Measurements from ENCODE around the gene OR51B2.
A peak's percentile ranks its signal among the peaks of the same experiment; 100 is the strongest.
"Not testable (repeated sequence)": the region's sequence is repeated elsewhere in the genome, so short reads cannot be mapped to it uniquely, and the experiment has no call there.

OR51B2 gene, protein sequence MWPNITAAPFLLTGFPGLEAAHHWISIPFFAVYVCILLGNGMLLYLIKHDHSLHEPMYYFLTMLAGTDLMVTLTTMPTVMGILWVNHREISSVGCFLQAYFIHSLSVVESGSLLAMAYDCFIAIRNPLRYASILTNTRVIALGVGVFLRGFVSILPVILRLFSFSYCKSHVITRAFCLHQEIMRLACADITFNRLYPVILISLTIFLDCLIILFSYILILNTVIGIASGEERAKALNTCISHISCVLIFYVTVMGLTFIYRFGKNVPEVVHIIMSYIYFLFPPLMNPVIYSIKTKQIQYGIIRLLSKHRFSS

DNA sequence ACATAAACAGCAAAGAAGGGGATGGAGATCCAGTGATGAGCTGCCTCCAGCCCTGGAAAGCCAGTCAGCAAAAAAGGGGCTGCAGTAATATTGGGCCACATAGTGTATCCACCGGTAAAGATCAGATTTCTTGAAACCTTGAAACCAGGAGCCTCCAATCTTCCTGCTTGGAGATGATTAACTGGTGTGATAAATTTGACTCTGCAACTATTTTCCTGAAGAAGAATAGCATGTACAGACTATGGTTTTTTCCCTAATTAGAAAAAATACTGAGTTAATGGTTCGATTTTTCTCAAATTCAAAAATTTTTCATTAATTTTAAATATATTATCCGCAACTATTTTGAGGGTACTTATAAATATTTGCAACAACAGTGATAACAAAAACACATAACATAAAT, at the start of gene OR51B2:
Gene OR51B2 (minus strand): TSS at position 101 of the 400 bp plus-strand sequence. CDS start 0 bp downstream, at position 101.
- no peak for DNase-seq

DNA sequence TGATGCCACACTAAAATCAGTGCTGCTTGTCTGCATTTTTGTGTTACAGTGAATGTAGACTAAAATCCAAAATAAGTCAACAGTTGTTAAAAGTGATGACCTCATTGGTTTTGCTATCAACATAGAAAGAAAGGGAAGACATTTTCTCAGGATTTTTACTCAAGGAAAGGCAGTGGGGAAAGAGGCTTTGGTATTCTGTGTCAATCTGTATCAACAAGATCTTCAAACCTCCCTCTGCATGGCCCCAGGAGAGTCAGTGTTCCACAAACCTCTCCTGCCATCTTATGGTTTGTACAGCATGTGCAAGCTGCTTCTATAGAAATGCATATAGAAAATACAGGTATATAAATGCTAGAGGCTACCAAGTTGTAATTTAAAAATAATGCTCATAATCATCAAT, 45.7 kb upstream of the OR51B2 start:
- DNase-seq: peak; percentile 51

DNA sequence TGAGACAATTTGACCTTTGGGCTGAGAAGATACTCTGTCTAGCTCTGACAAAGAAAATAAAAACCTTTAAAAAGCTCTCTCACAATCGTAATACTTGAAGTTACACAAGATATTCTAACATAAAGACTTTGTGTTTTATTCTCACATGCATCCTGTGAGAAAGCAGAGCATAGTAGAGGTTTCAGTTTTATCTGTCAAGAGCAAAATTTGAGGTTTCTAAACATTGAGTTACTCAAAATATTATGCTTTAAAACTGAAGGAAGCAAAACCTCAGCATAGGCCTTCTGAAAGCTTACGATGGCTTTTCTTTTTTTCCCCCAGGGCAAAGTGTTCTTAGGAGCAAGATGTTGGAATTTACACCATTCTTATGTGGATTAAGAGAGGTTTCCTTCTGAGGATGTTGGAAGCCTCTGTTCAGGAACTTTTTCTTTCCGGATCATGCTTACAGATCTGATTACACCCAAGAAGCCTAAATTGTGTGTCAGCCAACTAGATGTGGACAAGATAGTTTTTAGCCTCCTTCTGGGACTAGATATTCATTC, 44.5 kb upstream of the OR51B2 start:
- no peak for DNase-seq

DNA sequence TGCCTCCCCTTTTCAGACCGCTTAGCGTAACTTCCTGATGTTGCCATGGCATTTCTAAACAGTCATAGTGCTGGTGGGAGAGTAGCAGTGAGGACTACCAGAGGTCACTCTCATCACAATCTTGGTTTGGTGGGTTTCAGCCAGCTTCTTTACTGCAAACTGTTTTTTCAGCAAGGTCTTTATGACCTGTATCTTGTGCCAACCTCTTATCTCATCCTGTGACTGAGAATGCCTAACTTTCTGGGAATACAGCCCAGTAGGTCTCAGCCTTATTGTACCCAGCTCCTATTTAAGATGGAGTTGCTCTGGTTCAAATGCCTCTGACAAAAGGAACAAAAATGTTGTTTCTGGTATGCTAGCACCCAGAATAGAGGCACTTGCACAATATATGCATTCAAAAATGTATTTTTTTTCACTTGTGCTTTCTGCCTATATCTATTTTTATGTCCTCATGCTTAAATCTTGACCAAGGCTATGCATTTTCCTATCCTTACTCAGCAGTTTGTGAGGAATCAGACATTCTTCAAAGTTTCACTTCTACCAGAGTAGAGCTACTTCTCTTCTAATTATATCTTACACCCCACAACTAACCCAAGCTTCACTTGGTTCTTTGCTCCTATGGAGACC, 43.5 kb upstream of the OR51B2 start:
- DNase-seq: no peak

DNA sequence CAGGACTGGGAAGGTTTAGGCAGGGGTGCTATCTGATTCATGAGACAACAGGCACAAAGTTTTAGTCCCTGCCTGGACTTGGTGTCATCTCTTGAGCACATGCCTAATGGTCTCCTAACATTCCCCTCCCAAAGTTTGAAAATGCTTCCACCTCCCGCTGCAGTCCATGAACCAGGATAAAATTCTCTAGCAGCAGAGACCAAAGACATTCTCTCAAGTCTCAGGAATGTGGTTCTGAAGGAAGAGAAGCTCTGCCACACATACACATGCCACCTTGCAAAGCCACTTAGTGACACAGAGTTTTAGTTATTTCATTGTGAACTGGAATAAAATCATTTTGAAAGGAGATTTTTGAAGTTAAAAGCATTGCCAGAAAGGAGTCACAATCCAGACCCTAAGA, 42.8 kb upstream of the OR51B2 start:
- no peak for DNase-seq

DNA sequence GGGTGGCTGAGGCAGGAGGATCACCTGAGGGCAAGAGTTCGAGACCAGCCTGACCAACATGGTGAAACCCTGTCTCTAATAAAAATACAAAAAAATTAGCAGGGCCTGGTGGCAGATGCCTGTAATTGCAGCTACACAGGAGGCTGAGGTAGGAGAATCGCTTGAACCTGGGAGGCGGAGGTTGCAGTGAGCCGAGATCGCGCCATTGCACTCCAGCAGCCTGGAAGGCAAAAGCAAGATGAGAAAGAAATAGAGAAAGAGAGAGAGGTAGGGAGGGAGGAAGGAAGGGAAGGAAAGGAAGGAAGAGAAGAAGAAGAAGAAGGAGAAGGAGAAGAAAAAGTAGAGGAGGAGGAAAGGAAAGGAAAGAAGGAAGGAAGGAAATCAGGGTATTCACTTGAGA, 42.3 kb upstream of the OR51B2 start:
- not testable (repeated sequence) for DNase-seq

DNA sequence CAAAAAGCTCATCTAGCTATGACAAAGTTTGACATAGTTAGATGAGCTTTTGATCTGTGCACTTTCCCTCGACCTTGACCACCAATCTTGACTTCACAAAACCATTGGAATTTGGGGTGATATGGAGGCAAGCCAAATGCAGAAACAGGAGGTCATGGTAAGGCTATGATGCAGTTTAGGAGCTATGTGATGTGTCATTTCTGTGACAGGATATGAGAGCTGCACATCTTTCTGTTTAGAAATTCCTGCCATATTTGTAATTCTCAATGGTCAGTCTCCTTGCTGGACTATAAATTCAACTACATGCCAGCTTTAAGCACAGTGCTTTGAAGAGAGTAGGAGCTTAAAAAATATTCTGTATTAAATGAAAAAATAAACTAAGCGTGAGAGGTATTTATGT, 40.1 kb upstream of the OR51B2 start:
- no peak for DNase-seq

DNA sequence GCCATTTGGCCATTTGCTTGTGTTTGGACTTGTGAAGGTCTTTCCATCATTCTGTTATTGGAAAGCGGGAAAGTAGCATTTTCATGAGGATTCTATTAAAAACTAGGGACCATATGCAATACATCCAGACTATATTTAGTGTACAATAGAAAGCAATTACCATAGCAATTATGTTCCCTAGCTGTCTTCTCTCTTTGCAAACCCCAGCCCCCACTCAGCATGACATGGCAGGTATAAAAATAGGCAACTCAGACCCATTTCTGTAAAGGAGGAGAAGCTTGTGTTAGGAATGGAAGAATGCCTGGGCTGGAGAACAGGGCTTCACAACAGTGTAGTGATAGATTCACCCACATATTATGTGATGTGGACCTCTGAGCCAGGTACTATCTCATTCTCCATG, 39.6 kb upstream of the OR51B2 start:
- no peak for DNase-seq

DNA sequence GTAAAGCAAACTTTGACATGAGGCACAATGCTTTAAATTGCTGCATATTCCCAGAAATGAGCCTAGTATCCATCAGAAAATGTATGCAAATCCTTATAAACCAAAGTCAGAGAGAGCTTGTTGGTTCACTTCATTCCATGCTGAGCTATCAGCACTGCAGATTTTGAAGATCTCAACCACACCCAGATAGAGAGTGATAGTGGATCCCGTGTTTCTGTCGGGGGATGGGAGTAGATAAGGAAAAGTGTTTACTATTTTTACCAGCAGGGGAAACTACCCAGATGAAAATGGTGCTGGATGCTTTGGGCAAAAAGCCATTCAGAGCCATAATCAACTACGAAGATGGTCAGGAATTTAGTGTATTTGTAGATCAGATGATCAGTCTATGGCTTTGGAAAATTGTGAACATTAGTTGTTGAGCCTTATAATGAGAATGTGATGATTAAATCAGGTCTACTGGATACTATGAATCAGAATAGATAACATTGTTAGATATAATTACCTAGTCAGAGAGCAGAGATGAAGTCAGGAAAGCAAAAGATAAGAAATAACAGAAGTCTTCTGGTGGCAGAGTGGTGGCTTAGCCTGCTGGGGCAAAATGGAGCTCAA, 38.0 kb upstream of the OR51B2 start:
- DNase-seq: no peak

DNA sequence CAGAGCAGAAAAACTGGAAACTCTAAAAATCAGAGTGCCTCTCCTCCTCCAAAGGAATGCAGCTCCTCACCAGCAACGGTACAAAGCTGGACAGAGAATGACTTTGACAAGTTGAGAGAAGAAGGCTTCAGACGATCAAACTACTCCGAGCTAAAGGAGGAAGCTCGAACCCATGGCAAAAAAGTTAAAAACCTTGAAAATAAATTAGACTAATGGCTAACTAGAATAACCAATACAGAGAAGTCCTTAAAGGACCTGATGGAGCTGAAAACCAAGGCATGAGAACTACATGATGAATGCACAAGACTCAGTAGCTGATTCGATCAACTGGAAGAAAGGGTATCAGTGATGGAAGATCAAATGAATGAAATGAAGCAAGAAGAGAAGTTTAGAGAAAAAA, 31.9 kb upstream of the OR51B2 start:
- DNase-seq: not testable (repeated sequence)

DNA sequence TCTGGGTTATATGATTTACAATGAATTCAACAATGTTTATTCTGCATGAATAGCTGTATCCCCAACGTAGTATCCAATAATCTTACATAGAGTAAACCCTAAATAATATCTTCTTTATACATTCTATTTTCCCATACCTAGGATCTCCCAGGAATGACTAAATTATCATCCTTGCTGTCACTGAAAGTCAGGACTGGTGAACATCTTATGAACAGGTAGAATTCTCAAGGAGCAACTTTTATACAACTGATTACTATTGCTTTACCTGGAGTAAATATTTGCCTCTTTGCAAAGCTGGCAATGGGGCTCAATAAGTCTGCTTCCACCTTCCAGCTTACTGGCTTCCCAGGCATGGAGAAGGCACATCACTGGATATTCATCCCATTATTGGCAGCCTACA, 27.1 kb upstream of the OR51B2 start, which contains the start of gene OR51B6:
Gene OR51B6 (plus strand): TSS at position 301 of the 400 bp plus-strand sequence. CDS start 0 bp downstream, at position 301.
- DNase-seq: no peak

DNA sequence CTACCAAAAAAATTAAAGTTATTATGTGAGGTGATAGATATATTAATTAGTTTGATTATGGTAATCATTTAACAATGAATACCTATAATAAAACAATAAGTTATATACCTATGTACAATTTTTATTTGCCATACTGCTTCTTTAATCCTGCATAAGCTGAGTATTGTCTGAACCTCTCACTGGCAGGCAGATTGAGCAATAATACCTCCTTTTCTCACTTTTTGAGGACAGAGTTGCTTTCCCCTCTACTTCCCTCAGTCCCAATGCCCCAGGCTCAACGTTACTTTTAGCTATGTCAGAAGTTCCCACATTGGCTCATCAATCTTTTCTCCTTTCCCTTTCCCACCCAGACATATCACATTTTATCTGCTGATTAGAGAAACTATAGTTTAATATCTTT, 25.5 kb upstream of the OR51B2 start:
- no peak for DNase-seq

DNA sequence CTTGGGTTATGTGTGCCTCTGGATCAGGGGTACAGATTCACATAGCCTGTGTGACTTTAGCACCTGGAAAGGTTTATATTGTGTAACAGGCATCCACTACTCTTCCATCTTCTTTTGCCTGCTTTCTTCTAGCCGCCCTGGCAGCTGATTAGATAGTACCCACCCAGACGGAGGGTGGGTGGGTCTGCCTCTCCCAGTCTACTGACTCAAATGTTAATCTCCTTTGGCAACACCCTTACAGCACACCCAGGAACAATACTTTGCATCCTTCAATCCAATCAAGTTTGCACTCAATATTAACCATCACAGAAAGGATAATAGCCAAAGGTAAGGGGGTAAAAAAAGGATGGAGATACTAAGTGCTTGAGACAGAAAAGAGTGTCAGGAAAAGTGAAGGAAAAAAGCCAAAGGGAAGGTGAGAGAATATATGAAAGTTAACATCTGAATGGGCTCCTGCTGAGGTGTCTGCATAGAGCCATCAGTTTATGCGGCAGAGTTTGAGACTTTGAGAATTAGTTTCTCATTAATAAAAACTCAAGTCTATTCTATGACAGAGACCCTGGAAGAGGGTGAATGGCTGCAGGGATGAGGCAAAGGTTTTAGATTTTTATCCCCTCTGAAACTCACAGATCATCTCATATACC, 24.6 kb upstream of the OR51B2 start:
- DNase-seq: no peak

DNA sequence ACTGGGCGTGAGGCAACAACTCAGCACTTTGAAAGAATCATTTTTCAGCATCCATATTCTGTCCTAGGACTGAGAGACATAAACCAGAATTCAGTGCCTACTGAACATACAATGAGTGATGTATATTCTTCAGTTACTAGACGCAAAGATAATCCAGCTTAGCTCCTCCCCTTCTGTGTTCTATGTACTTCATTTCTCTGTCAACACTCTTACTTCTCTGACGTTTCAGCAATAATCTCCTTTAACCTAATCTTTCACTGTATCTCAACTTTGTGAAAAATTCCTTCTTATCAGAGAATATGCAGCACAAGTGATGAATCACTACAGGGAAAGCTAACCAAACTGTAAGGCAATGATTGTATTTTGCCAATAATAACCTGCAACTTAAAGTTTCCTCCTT, 21.7 kb upstream of the OR51B2 start:
- no peak for DNase-seq

DNA sequence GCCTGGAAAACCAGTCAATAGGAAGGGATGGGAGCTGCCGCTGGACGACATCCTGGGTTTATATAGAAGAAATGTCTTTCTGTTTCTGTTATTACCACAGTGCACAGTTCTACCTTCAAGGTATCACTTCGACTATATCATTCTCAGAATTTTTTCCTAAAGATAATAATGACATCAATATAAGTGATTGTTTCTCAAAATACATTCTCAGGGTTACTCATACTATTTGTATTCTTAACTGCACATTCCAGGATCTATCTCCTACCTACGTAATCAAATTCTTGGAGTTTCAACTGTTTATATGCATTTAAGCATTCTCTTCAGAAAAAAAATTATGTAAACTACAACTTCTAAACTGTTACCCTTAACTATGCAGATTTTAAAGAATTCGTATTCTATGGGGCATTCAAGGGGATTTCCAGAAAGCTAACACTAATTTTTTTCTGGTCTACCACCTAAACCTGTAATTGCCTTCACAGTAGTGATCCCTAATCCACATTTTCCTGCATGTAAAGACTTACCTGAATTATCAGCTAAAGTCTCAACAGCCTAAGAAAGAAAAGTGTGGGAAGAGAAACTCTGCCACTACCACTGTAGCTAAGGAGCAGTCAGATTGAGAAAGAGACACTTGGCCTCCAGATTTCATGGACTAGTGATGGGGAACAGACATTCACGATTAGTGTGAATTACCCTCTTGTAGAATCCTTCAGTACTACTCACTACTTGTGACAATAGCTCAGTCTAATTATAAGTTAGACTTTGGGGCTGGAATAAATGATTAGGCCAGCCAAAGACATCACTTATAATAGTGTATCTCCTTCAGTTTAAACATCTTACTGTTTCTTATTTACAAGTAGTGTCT, 19.6 kb upstream of the OR51B2 start, which contains the start of gene OR51B5:
Gene OR51B5 (minus strand): TSS at position 51 of the 862 bp plus-strand sequence. CDS start 0 bp downstream, at position 51.
- DNase-seq: no peak

DNA sequence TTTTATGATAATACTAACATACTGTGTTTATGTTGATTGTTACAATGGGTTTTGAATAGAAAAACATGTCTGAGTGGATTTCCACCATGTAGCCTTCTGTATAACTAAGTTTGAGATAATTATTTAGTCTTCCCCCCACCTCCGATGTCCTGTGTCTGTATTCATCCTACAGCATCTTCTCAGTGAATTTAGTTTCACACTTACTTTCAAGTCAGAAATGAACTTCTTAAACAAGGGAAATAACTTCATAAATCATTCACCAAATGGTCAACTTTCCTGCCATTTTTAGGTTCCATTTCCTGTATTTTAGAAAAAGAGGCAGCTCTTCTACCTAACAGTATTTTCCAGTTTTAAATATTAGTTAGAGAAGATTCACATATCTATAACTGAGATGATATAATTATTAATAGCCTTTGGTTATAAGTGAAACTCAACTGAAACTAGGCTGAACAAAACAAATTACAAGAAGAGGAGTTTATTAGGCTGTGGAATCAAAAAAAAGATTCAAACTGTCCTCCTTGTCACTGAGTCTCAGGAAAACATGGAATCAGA, 15.8 kb upstream of the OR51B2 start:
- no peak for DNase-seq

DNA sequence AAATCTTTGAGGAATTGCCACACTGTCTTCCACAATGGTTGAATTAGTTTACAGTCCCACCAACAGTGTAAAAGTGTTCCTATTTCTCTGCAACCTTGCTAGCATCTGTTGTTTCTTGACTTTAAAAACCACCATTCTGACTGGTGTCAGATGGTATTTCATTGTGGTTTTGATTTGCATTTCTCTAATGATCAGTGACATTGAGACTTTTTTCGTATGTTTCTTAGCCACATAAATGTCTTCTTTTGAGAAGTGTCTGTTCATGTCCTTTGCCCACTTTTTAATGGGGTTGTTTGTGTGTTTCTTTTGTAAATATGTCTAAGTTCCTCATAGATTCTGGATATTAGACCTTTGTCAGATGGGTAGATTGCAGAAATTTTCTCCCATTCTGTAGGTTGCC, 13.2 kb upstream of the OR51B2 start:
- not testable (repeated sequence) for DNase-seq

DNA sequence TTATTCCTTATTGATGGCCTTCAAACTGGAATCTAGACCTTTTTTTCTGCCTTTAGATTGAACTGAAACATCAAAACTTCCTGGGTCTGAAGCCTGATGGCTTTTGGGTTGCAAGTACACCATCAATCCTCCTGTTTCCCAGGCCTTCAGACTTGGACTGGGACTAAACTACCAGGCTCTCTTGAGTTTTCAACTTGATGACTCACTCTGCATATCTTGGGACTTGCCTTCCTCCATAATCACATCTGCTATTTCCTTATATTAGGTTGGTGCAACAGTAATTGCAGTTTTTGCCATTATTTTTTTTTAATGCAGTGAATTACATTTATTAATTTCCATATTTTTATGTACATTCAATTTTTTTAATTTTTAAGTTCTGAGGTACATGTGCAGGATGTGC, 12.2 kb upstream of the OR51B2 start:
- no peak for DNase-seq

DNA sequence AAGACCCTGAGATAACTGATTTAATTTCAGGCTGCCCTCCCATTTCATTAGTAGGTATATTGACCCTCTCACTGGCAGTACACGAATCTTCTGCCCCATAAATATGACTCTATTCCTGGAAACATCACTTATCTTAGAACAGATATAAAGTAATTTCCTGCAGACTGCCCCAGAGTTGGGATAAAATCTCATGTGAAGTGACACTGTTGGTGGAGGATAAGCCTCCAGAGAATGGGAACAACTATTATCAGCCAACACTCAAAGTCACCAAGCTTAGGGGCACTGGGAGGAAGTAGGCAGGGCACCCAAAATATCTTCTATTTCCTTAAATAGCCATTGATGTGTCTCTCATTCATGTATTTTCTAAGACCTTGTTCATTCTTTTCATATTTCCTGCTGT, 11.1 kb upstream of the OR51B2 start:
- no peak for DNase-seq

DNA sequence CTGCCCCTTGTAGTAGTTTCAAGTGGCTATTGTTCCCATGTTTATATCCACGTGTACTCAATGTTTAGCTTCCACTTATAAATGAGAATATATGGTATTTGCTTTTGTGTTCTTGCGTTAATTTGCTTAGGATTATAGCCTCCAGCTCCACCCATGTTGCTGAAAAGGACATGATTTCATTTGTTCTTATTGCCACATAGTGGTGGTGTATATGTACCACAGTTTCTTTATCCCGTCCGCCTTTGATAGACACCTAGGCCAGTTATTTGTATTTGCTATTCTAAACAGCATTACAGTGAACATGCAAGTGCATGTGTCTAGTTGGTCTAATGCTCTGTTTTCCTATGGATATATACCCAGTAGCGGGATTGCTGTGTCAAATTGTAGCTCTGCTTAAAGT, 6.8 kb downstream of the OR51B2 start:
- DNase-seq: no peak

DNA sequence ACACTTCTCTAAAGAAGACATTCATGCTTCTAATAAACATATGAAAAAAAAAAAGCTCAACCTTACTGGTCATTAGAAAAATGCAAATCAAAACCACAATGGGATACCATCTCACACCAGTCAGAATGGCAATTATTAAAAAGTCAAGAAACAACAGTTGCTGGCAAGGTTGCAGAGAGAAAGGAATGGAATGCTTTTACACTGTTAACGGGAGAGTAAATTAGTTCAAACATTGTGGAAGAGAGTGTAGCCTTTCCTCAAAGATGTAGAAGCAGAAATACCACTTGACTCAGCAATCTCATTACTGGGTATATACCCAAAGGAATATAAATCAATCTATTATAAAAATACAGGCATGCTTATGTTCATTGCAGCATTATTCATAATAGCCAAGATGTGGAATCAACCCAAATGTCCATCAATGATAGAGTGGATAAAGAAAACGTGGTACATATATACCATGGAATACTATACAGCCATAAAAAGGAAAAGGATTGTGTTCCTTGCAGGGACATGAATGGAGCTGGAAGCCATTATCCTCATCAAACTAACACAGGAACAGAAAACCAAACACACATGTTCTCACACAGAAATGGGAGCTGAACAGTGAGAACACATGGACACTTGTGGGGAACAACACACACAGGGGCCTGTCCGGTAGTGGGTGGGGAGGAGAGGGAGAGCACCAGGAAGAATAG, 10.6 kb downstream of the OR51B2 start:
- DNase-seq: not testable (repeated sequence)
